Measurements from ENCODE around the gene NTNG1.

The NTNG1 gene

DNA sequence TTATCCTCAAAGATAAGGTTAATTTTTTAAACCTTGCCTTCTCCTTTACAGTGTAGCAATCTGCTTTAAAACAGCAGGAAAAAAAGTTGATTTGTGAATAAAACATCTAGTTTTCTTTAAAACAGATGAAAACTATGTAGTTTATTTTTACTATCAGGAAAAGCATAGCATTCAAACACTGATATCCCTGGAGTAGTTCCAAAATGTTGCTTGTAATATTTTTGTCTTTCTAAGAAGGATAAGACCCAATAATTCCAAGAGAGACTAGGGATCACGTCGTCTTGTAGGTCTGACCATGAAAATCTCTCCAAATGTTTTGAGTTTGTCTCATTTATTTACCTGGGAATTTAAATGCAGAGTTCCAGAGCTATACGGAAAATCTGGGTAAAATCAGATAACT is 204.0 kb downstream of the NTNG1 start:
- TF ChIP-seq, protein P1, sequence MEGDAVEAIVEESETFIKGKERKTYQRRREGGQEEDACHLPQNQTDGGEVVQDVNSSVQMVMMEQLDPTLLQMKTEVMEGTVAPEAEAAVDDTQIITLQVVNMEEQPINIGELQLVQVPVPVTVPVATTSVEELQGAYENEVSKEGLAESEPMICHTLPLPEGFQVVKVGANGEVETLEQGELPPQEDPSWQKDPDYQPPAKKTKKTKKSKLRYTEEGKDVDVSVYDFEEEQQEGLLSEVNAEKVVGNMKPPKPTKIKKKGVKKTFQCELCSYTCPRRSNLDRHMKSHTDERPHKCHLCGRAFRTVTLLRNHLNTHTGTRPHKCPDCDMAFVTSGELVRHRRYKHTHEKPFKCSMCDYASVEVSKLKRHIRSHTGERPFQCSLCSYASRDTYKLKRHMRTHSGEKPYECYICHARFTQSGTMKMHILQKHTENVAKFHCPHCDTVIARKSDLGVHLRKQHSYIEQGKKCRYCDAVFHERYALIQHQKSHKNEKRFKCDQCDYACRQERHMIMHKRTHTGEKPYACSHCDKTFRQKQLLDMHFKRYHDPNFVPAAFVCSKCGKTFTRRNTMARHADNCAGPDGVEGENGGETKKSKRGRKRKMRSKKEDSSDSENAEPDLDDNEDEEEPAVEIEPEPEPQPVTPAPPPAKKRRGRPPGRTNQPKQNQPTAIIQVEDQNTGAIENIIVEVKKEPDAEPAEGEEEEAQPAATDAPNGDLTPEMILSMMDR (conservative IDR thresholded peaks at IDR 0.05; ENCODE audit: low read depth, low read length) = no peak
- DNase-seq (ENCODE audit: low read depth) = no peak

DNA sequence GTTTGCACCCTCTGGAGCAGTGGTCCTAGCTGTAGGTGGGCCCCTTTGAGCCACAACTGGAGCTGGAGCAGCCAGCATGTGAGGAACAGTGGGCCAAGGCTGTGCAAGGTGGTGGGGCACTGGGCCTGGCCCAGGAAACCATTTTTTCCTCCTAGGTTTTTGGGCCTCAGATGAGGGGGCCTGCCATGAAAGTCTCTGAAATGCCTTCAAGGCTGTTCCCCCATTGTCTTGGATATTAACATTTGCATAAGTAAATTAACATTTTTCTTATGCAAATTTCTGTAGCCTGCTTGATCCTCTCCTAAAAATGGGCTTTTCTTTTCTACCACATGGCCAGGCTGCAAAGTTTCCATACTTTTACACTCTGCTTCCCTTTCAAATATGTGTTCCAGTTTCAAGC is 212.0 kb downstream of the NTNG1 start:
- TF ChIP-seq, protein P1 (conservative IDR thresholded peaks at IDR 0.05; ENCODE audit: low read depth, low read length) = no peak
- DNase-seq (ENCODE audit: low read depth) = no peak
- H3K4me3 ChIP-seq (ENCODE audit: low read length) = no peak overlapping the region

More for the DNA sequence above, 204.0 kb downstream of the NTNG1 start:
- H3K4me3 ChIP-seq (ENCODE audit: low read length) = no peak overlapping the region

DNA sequence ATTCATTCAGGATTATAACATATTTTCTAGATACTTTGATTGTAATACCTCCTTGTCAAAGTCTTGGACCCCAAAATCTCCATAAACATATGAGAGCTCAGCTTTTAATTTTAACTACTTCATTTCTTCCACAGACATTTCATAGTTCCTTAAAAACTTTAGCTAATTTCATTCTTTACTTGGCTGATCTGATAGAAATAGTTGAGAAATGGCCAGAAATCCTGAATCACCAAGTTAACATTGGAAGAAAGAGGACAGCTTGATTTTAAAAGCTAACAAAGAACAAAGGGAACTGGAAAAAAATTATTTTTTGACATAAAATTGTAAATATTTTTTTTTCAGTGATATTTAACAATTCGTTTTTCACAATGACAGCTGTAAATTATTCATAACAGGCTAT is 216.5 kb downstream of the NTNG1 start:
- DNase-seq (ENCODE audit: low read depth) = no peak
- TF ChIP-seq, protein P1 (conservative IDR thresholded peaks at IDR 0.05; ENCODE audit: low read depth, low read length) = no peak
- no peak overlapping the region for H3K4me3 ChIP-seq (ENCODE audit: low read length)

DNA sequence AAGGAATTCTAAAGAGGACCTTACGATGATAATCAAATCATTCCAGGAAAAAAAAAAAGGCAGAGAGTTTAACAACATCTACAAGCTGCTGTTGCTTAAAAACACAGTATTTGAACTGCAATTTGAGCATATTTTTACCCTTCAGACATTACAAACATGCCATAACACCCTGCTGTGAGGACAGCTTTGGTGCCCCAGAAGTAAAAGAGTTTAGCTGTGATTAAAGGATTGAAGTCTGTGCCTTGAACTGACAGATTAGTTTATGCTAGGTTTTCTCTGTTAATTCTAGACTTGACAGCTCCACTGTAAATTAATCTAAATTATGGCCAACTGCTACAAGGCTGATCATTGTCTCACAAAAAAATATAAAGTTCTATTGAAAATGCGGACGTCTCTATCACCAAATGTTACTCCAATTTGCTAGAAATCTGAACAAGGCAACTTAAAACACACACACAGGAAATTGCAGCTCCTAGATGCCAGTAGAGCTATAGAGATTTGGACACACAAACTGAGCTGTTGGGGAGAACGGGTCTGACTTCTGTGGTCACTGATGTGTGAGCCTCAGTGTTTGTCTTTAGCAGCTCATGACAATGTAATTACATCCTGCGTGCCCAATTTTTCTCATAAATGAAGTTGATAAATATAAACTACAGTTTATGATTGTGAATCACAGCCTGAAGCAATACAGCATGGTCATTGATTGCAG is 217.9 kb downstream of the NTNG1 start:
- no peak overlapping the region for H3K4me3 ChIP-seq (ENCODE audit: low read length)
- TF ChIP-seq, protein P1 (conservative IDR thresholded peaks at IDR 0.05; ENCODE audit: low read depth, low read length) = no peak
- no peak for DNase-seq (ENCODE audit: low read depth)

DNA sequence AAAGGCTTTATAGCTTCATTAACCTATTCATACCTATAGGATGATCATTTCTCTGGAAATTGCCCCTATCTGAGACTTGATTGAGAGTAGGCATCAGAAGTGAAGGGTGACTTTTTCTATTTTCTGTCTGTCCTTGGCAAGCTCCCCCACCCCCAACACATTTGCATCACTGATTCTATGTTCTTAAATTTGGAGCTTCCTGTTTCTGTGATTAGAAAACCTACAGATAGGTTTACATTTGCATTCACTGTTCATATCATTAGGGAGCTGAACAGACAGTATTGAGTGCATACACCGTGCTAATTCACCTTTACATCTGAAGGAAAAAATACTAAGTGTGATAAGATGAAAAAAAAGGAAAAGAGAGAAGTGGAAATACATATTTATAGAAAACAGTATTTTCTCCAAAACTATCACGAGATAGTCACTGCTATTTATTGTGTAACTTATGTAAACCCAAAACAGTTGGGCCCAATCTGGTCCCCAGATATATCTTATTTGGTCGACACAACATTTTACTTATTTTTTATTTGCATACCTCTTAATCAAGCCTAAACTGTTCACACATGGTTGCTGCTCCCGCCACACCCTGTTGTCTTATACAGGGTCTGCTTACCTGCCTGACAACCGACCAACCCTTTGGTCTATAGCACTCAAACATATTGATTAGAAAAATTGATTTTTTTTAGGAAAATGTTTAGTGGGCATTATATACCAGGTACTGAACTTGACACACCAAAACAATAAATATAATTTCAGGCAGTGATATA is 218.8 kb downstream of the NTNG1 start:
- no peak overlapping the region for H3K4me3 ChIP-seq (ENCODE audit: low read length)
- no peak for DNase-seq (ENCODE audit: low read depth)
- TF ChIP-seq, protein P1 (conservative IDR thresholded peaks at IDR 0.05; ENCODE audit: low read depth, low read length) = no peak

DNA sequence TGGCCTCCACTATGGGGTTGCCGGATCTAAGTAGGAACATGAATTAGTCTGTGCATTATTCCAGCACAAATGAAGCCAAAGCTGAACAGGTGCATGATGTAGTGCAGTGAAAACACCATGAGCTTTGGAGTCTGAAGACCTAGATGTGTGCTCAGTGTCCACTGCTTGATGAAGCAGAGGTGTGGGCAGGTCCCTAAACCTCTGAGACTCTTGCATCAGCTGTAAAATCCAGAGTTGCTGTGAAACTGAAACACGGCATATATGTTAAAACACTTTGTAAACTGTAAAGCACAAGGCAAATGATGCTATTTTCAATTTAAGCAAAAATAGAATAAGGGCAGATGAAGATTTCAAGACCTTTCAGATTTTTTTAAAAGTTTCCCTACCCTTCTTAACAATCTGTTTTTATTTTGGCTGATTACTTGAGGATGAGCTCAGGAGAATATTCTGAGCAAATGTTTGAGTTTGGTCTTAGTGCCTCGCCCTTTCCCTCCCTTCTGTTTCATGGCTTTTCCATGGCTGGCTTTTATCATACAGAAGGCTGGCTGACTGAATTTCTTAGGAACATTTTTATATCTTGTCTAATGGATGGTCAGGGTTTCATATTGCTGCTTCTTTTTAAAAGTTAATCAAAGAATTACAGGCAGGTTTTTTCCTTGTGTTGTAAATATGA is 221.8 kb downstream of the NTNG1 start:
- no peak for DNase-seq (ENCODE audit: low read depth)
- TF ChIP-seq, protein P1 (conservative IDR thresholded peaks at IDR 0.05; ENCODE audit: low read depth, low read length) = no peak
- H3K4me3 ChIP-seq (ENCODE audit: low read length) = no peak overlapping the region

Data from retinal pigment epithelial cell (primary cell).